K562 (cell line): Measurements from ENCODE around the gene DRC1. TPM values are rescaled to one million over a fixed set of nuclear protein-coding genes. Genes with fewer than 3 reads are reported as not detected.

Experiments used
- ATAC-seq: fragments of 200-7000 bp; cut with Tn5 transposase; 3 replicates; pipeline ENCODE4 v1.9.1; 2020; ENCODE audit warnings: moderate library complexity
- BruUV-seq: library from RNA; stranded (reverse); fragments of 400-500 nt; replicated peaks from 2 replicates; lab custom pipeline; 2021; lab: Mats Ljungman, UMichigan
- CTCF ChIA-PET: fragments of 300-600 bp; formaldehyde crosslinking; extraction: SDS; loops from one replicate; lab custom pipeline; 2021; ENCODE audit warnings: low intra/inter-chr PET ratio; lab: Yijun Ruan, JAX
- POLR2A ChIA-PET: fragments of 300-600, 350-650 bp; sonication (Branson Sonifier 250); formaldehyde crosslinking; extraction: SDS; loops from one replicate; lab custom pipeline; 2021; ENCODE audit warnings: antibody characterized with exemption, inconsistent platforms; lab: Yijun Ruan, JAX
- DNase-seq, 4 experiments: peaks; one replicate each; pipeline versions ENCODE4 v3.0.0 to v3.0.0-alpha.2; 2011 to 2018; ENCODE audit warnings: low spot score in 3 of 4, mixed read lengths in 3 of 4; ENCODE audit errors: extremely low read depth in 1 of 4
- FAIRE-seq: peaks from 2 replicates; lab custom pipeline; 2011; peaks lifted over from hg19 to GRCh38; lab: Jason Lieb, UNC
- H2AFZ ChIP-seq: 2 replicates; pipeline ENCODE4 v1.6.0; 2011; ENCODE audit warnings: low read depth, low read length, control low read depth, inconsistent platforms
- H3K27ac ChIP-seq: fragments of 200-600 bp; 3 replicates; pipeline ENCODE4 v1.8.0; 2011; ENCODE audit warnings: low read depth, mild to moderate bottlenecking, control low read depth, inconsistent platforms, low read length, moderate library complexity, mixed read lengths; ENCODE audit errors: extremely low read depth
- H3K27me3 ChIP-seq, 2 experiments: fragments of 300-600 bp in 1 of 2; 2 replicates in 1 of 2; 3 replicates in 1 of 2; pipeline versions ENCODE4 v1.6.0 to v1.8.0; 2011; ENCODE audit warnings: inconsistent platforms in 2 of 2, low read length in 2 of 2, mild to moderate bottlenecking in 1 of 2, mixed read lengths in 1 of 2, moderate library complexity in 1 of 2; ENCODE audit not compliant: control insufficient read depth in 2 of 2, insufficient read depth in 2 of 2
- H3K36me3 ChIP-seq: fragments of 300-600 bp; 3 replicates; pipeline ENCODE4 v1.8.0; 2011; ENCODE audit warnings: mild to moderate bottlenecking, low read length, inconsistent platforms; ENCODE audit not compliant: control insufficient read depth, insufficient read depth
- H3K4me1 ChIP-seq, 2 experiments: fragments of 200-600 bp in 1 of 2; replicated peaks in 1 of 2; 2 replicates in 1 of 2; 3 replicates in 1 of 2; pipeline versions ENCODE4 v1.5.1 to v1.8.0; 2011; ENCODE audit warnings: inconsistent platforms in 2 of 2, low read length in 2 of 2, mild to moderate bottlenecking in 1 of 2, mixed read lengths in 1 of 2, moderate library complexity in 1 of 2; ENCODE audit not compliant: control insufficient read depth in 2 of 2, insufficient read depth in 2 of 2
- H3K4me2 ChIP-seq: 2 replicates; pipeline ENCODE4 v1.6.1; 2011; ENCODE audit warnings: low read length, control low read depth, inconsistent platforms, mixed read lengths; ENCODE audit not compliant: insufficient read depth
- H3K4me3 ChIP-seq: fragments of 200-600 bp; sonication (generic), shearing (Covaris generic); 2 replicates; pipeline ENCODE4 v1.5.1; 2016; ENCODE audit warnings: control low read depth, inconsistent platforms
- H3K79me2 ChIP-seq: fragments of 200-600 bp; 3 replicates; pipeline ENCODE4 v1.8.0; 2011; ENCODE audit warnings: low read length, inconsistent platforms; ENCODE audit not compliant: control insufficient read depth, insufficient read depth
- H3K9ac ChIP-seq, 2 experiments: 2 replicates each; pipeline versions ENCODE4 v1.6.0 to v1.6.1; 2011; ENCODE audit warnings: low read depth in 2 of 2, low read length in 2 of 2, control low read depth in 1 of 2, inconsistent platforms in 1 of 2, mild to moderate bottlenecking in 1 of 2, mixed read lengths in 1 of 2; ENCODE audit not compliant: insufficient read depth in 1 of 2
- H3K9me1 ChIP-seq: one replicate; pipeline ENCODE4 v1.6.0; 2011; ENCODE audit warnings: inconsistent platforms, mild to moderate bottlenecking, low read length, moderate library complexity; ENCODE audit not compliant: control insufficient read depth, insufficient read depth
- H3K9me3 ChIP-seq: replicated peaks from 2 replicates; pipeline ENCODE4 v1.5.1; 2011; ENCODE audit warnings: low read depth, low read length, inconsistent platforms; ENCODE audit not compliant: control insufficient read depth, insufficient read depth
- H4K20me1 ChIP-seq: replicated peaks from 2 replicates; pipeline ENCODE4 v1.6.1; 2011; ENCODE audit warnings: low read length, inconsistent platforms, mixed read lengths; ENCODE audit not compliant: control insufficient read depth, insufficient read depth
- KDM5B ChIP-seq: fragments of 200-600 bp; sonication (generic); IDR thresholded peaks from 2 replicates; pipeline ENCODE4 v1.6.1; 2012; ENCODE audit warnings: low read depth, mild to moderate bottlenecking, moderate library complexity, low read length, control low read depth, inconsistent platforms; ENCODE audit not compliant: insufficient replicate concordance
- LCOR ChIP-seq: sonication (generic); formaldehyde crosslinking; IDR thresholded peaks from 2 replicates; pipeline ENCODE4 v1.8.0; 2022; ENCODE audit warnings: mild to moderate bottlenecking, missing genetic modification reagents
- MTA1 ChIP-seq: fragments of 450-650 bp; IDR thresholded peaks from 2 replicates; pipeline ENCODE4 v1.6.1; 2017; ENCODE audit warnings: borderline replicate concordance
- SIX5 ChIP-seq, 2 experiments: IDR thresholded peaks; 2 replicates each; pipeline ENCODE4 v1.6.1; 2011; ENCODE audit warnings: low read length in 2 of 2, borderline replicate concordance in 1 of 2, low read depth in 1 of 2, mild to moderate bottlenecking in 1 of 2, moderate library complexity in 1 of 2; ENCODE audit not compliant: insufficient read depth in 1 of 2
- SMC3 ChIP-seq: conservative IDR thresholded peaks from 2 replicates; pipeline ENCODE4 v1.6.1; 2011; ENCODE audit warnings: low read depth, low read length, improper control_type of control experiment; ENCODE audit not compliant: insufficient read depth
- TGIF2 ChIP-seq: sonication (generic); formaldehyde crosslinking; IDR thresholded peaks from 2 replicates; pipeline ENCODE4 v1.8.1; 2022; ENCODE audit warnings: mild to moderate bottlenecking, missing genetic modification reagents, moderate library complexity
- ZKSCAN3 ChIP-seq: fragments of 250-450 bp; sonication (Bioruptor Pico); IDR thresholded peaks from 2 replicates; pipeline ENCODE4 v1.4.0; 2020
- ZNF212 ChIP-seq: fragments of 450-650 bp; formaldehyde crosslinking; IDR thresholded peaks from 2 replicates; pipeline ENCODE4 v1.4.0; 2020; ENCODE audit warnings: mild to moderate bottlenecking
- ZNF696 ChIP-seq: fragments of 250-450 bp; sonication (Bioruptor Pico); conservative IDR thresholded peaks from 2 replicates; pipeline ENCODE4 v1.4.0; 2020; ENCODE audit warnings: mild to moderate bottlenecking, moderate library complexity
- ZNF785 ChIP-seq: fragments of 250-450 bp; sonication (Bioruptor Pico); IDR thresholded peaks from 2 replicates; pipeline ENCODE4 v1.4.0; 2020; ENCODE audit warnings: mild to moderate bottlenecking
- whole genome bisulfite sequencing: fragments of 100-300 bp; shearing (Covaris generic); methylation state at CpG from one replicate; pipeline ENCODE4 v1.1.6; 2016; ENCODE audit warnings: low coverage, mixed read lengths; ENCODE audit not compliant: insufficient coverage; ENCODE audit errors: missing lambda C conversion rate; 5-methylcytosine and 5-hydroxymethylcytosine counted together
- in situ Hi-C: fragments of 300-500 bp; cut with MboI; formaldehyde crosslinking; loops from 4 replicates; pipeline ENCODE4 v1.15.0; 2018; ENCODE audit warnings: inconsistent platforms, mixed read lengths
- intact Hi-C: fragments of 100-400 bp; cut with micrococcal nuclease; formaldehyde crosslinking; loops from 2 replicates; pipeline ENCODE4 v1.14.2; 2022
- polyA plus RNA-seq, 8 experiments: library from polyadenylated mRNA; depleted of rRNA in 4 of 8; stranded (reverse) in 5 of 8; unstranded in 3 of 8; fragments of >200 nt; fragmentation: Nextera tagmentation in 2 of 8; fragmentation: Illumina TruSeq in 1 of 8; extraction: Ambion mirVana in 2 of 8; extraction: Trizol in 1 of 8; gene quantifications; 2 replicates each; pipeline versions ENCODE4 v1.2.1 to v1.2.3, GENCODE V29; 2011 to 2014; ENCODE audit warnings: inconsistent platforms in 1 of 8, missing spikeins in 1 of 8
- total RNA-seq, 7 experiments: library from RNA; depleted of rRNA in 6 of 7; stranded (reverse); fragments of >200 nt in 6 of 7; fragmentation: Illumina TruSeq in 2 of 7; extraction: Trizol in 2 of 7; gene quantifications; 2 replicates each; pipeline versions ENCODE4 v1.2.1 to v1.2.3, GENCODE V29; 2011 to 2021; ENCODE audit warnings: low replicate concordance in 1 of 7

DRC1 gene
- total and polyA plus RNA-seq, 9 of the 15 experiments (the other 6 are each of a cell fraction or from before 2014, with no cell fraction given), result 0.07 to 0.10 TPM; not detected in 7

- no peaks in the 10 kb centered on the region for H3K36me3 ChIP-seq
- no peak overlapping the region for H3K9ac ChIP-seq
- TF ChIP-seq SIX5 (IDR thresholded peaks at IDR 0.05; ENCODE audit: borderline replicate concordance in 1 of 2, insufficient read depth in 1 of 2, low read depth in 1 of 2, low read length in 2 of 2), result no peak
- TF ChIP-seq ZNF785 (CRISPR knock-in tag), result no peak
- TF ChIP-seq KDM5B, result no peak
- H4K20me1 ChIP-seq, result no peaks in the 10 kb centered on the region
- ATAC-seq (no peak), FAIRE-seq (no peak), DNase-seq (no peak)
- WGBS, result 51% methylated on average over 2 of the region's 2 CpGs
- H3K4me1 ChIP-seq, result no peaks in the 10 kb centered on the region; a peak in 1 of 5 replicates
- POLR2A ChIA-PET, result no interaction called here
- H3K9me1 ChIP-seq, result no peaks in the 10 kb centered on the region
- no peak overlapping the region for H3K27ac ChIP-seq
- H3K27me3 ChIP-seq, result 0 out of 5 replicates have a peak, but pooled peaks cover 0 to 4% of the 10 kb centered on the region in 2 experiments
- CTCF ChIA-PET, result no interaction called here
- H2AFZ ChIP-seq, result 0 out of 2 replicates have a peak overlapping the region, but pooled peaks have one; percentile 15
- intact Hi-C loops (no loop called here), in situ Hi-C loops (no loop called here)
- no peaks in the 10 kb centered on the region; the same call in 1 of the 2 replicates for H3K9me3 ChIP-seq
- no peaks in the 10 kb centered on the region for H3K79me2 ChIP-seq
- H3K4me2 ChIP-seq, result no peak overlapping the region
- no peak overlapping the region for H3K4me3 ChIP-seq
- BruUV-seq, result no TSS peak
Measured at GRCh38 chr2:26428846-26429245, 27.1 kb downstream of the DRC1 start.

GRCh38 chr2:26429779-26430578 lies 28.3 kb downstream of the DRC1 start:
- Histone ChIP-seq H3K36me3 (no peaks in the 10 kb centered on the region), H4K20me1 (no peaks in the 10 kb centered on the region), H3K4me2 (no peak overlapping the region), H3K9me3 (no peaks in the 10 kb centered on the region; the same call in 1 of the 2 replicates), H3K79me2 (no peaks in the 10 kb centered on the region), H3K4me1 (no peaks in the 10 kb centered on the region; a peak in 1 of 5 replicates), H3K27ac (no peak overlapping the region), H3K9me1 (no peaks in the 10 kb centered on the region), H2AFZ (no peak overlapping the region), H3K27me3 (0 out of 5 replicates have a peak, but pooled peaks cover 0 to 4% of the 10 kb centered on the region in 2 experiments), H3K4me3 (no peak overlapping the region), H3K9ac (no peak overlapping the region)
- in situ Hi-C loops (no loop called here), intact Hi-C loops (no loop called here)
- WGBS, result 19% methylated on average over 8 of the region's 8 CpGs
- TF ChIP-seq MTA1 (no peak), ZKSCAN3 (no peak), SMC3 (no peak), ZNF696 (CRISPR knock-in tag) (no peak), ZNF212 (CRISPR knock-in tag) (no peak), TGIF2 (CRISPR knock-in tag) (no peak), LCOR (CRISPR knock-in tag) (no peak)
- DNase-seq, result no peak
- no peak for ATAC-seq
- POLR2A ChIA-PET, result interaction anchor here (0.6 to 1.2 kb wide), 2 partner anchors 15 to 25 kb away, joined by 3 read pairs; no protein-coding TSS in a partner anchor
- no TSS peak for BruUV-seq
- CTCF ChIA-PET, result no interaction called here
- no peak for FAIRE-seq
